ENCODE data around the gene UBE2H. TPM values are rescaled to one million over a fixed set of nuclear protein-coding genes. Genes with fewer than 3 reads are reported as not detected.
"Not testable (repeated sequence)": the region's sequence is repeated elsewhere in the genome, so short reads cannot be mapped to it uniquely, and the experiment has no call there.

Gene UBE2H
- total RNA-seq, 2 donors from 2014 or later, result 53.2 to 60.9 TPM

- ATAC-seq (replicated peaks in 1 of 2), result no peak
- Mint-ChIP-seq H3K9me3 (no peaks in the 10 kb centered on the region), H3K27ac (peak overlapping the region; percentile 62)
Observed at GRCh38 chr7:129853661-129854268, 99.0 kb downstream of the UBE2H start.

GRCh38 chr7:129851809-129852208, 101.0 kb downstream of the UBE2H start:
- Mint-ChIP-seq H3K4me1 (ENCODE audit: low read depth) (peaks cover 47% of the 10 kb centered on the region), H3K27me3 (ENCODE audit: low read depth) (no peaks in the 10 kb centered on the region), H3K4me3 (no peak overlapping the region), H3K27ac (no peak overlapping the region), H3K9me3 (no peaks in the 10 kb centered on the region), H3K36me3 (ENCODE audit: insufficient read depth in 2 of 2) (peaks cover 0 to 2% of the 10 kb centered on the region in 2 donors)
- DNase-seq (no peak), ATAC-seq (replicated peaks in 1 of 2) (no peak)

More at GRCh38 chr7:129853661-129854268, 99.0 kb downstream of the UBE2H start:
- peaks cover 35% of the 10 kb centered on the region for H3K4me1 Mint-ChIP-seq (ENCODE audit: low read depth)
- H3K4me3 Mint-ChIP-seq, result no peak overlapping the region
- no peak for DNase-seq
- peaks cover 0 to 2% of the 10 kb centered on the region in 2 donors for H3K36me3 Mint-ChIP-seq (ENCODE audit: insufficient read depth in 2 of 2)
- no peaks in the 10 kb centered on the region for H3K27me3 Mint-ChIP-seq (ENCODE audit: low read depth)

GRCh38 chr7:129851174-129851573, 101.6 kb downstream of the UBE2H start:
- DNase-seq (no peak), ATAC-seq (replicated peaks in 1 of 2) (no peak)
- no peaks in the 10 kb centered on the region for H3K36me3 Mint-ChIP-seq (ENCODE audit: insufficient read depth in 2 of 2)
- H3K4me1 Mint-ChIP-seq (ENCODE audit: low read depth), result peaks cover 49% of the 10 kb centered on the region
- no peak overlapping the region for H3K27ac Mint-ChIP-seq
- no peak overlapping the region for H3K4me3 Mint-ChIP-seq
- no peaks in the 10 kb centered on the region for H3K9me3 Mint-ChIP-seq
- H3K27me3 Mint-ChIP-seq (ENCODE audit: low read depth), result no peaks in the 10 kb centered on the region

GRCh38 chr7:129848436-129848835, 104.3 kb downstream of the UBE2H start:
- Mint-ChIP-seq H3K36me3 (ENCODE audit: insufficient read depth in 2 of 2) (no peaks in the 10 kb centered on the region), H3K9me3 (no peaks in the 10 kb centered on the region), H3K4me3 (no peak overlapping the region), H3K4me1 (ENCODE audit: low read depth) (peaks cover 52% of the 10 kb centered on the region), H3K27ac (no peak overlapping the region), H3K27me3 (ENCODE audit: low read depth) (no peaks in the 10 kb centered on the region)
- ATAC-seq (replicated peaks in 1 of 2), result no peak
- DNase-seq, result no peak

GRCh38 chr7:129845972-129846327, 106.8 kb downstream of the UBE2H start:
- no peaks in the 10 kb centered on the region for H3K36me3 Mint-ChIP-seq (ENCODE audit: insufficient read depth in 2 of 2)
- ATAC-seq (replicated peaks in 1 of 2) (no peak), DNase-seq (no peak)
- peak overlapping the region in 1 of 2 donors; percentile 13 for H3K4me3 Mint-ChIP-seq
- H3K27me3 Mint-ChIP-seq (ENCODE audit: low read depth), result no peaks in the 10 kb centered on the region
- H3K4me1 Mint-ChIP-seq (ENCODE audit: low read depth), result peaks cover 59% of the 10 kb centered on the region
- no peaks in the 10 kb centered on the region for H3K9me3 Mint-ChIP-seq
- no peak overlapping the region for H3K27ac Mint-ChIP-seq

GRCh38 chr7:129845178-129845971, 107.4 kb downstream of the UBE2H start:
- ATAC-seq (replicated peaks in 1 of 2) (no peak), DNase-seq (no peak)
- Mint-ChIP-seq H3K4me3 (peak overlapping the region in 1 of 2 donors; percentile 13), H3K9me3 (no peaks in the 10 kb centered on the region), H3K27me3 (ENCODE audit: low read depth) (no peaks in the 10 kb centered on the region), H3K4me1 (ENCODE audit: low read depth) (peaks cover 62% of the 10 kb centered on the region), H3K27ac (no peak overlapping the region), H3K36me3 (ENCODE audit: insufficient read depth in 2 of 2) (no peaks in the 10 kb centered on the region)

GRCh38 chr7:129843978-129844840, 108.6 kb downstream of the UBE2H start:
- DNase-seq (peak in 1 of 2 donors; percentile 21), ATAC-seq (replicated peaks in 1 of 2) (peak in 1 of 2 donors; percentile 50)
- H3K9me3 Mint-ChIP-seq, result no peaks in the 10 kb centered on the region
- peak overlapping the region; percentile 39 to 47 for H3K4me3 Mint-ChIP-seq
- H3K4me1 Mint-ChIP-seq (ENCODE audit: low read depth), result peaks cover 62% of the 10 kb centered on the region
- H3K36me3 Mint-ChIP-seq (ENCODE audit: insufficient read depth in 2 of 2), result no peaks in the 10 kb centered on the region
- no peaks in the 10 kb centered on the region for H3K27me3 Mint-ChIP-seq (ENCODE audit: low read depth)
- H3K27ac Mint-ChIP-seq, result peak overlapping the region; percentile 17

- ATAC-seq (replicated peaks in 1 of 2) (no peak), DNase-seq (no peak)
- Mint-ChIP-seq H3K27me3 (ENCODE audit: low read depth) (no peaks in the 10 kb centered on the region), H3K27ac (peak overlapping the region; percentile 17), H3K9me3 (no peaks in the 10 kb centered on the region), H3K36me3 (ENCODE audit: insufficient read depth in 2 of 2) (no peaks in the 10 kb centered on the region), H3K4me1 (ENCODE audit: low read depth) (peaks cover 62% of the 10 kb centered on the region), H3K4me3 (no peak overlapping the region)
Observed at GRCh38 chr7:129843365-129843898, 109.3 kb downstream of the UBE2H start.

- H3K36me3 Mint-ChIP-seq (ENCODE audit: insufficient read depth in 2 of 2), result no peaks in the 10 kb centered on the region
- H3K27ac Mint-ChIP-seq, result peak overlapping the region; percentile 80
- H3K4me3 Mint-ChIP-seq, result no peak overlapping the region
- H3K9me3 Mint-ChIP-seq, result no peaks in the 10 kb centered on the region
- DNase-seq, result no peak
- peak; percentile 74 to 82 for ATAC-seq (replicated peaks in 1 of 2)
- no peaks in the 10 kb centered on the region for H3K27me3 Mint-ChIP-seq (ENCODE audit: low read depth)
- H3K4me1 Mint-ChIP-seq (ENCODE audit: low read depth), result peaks cover 47% of the 10 kb centered on the region
Observed at GRCh38 chr7:129841465-129841864, 111.3 kb downstream of the UBE2H start.

- ATAC-seq (replicated peaks in 1 of 2), result peak in 1 of 2 donors; percentile 29
- Mint-ChIP-seq H3K4me1 (ENCODE audit: low read depth) (peaks cover 42% of the 10 kb centered on the region), H3K4me3 (no peak overlapping the region), H3K9me3 (no peaks in the 10 kb centered on the region), H3K36me3 (ENCODE audit: insufficient read depth in 2 of 2) (no peaks in the 10 kb centered on the region), H3K27me3 (ENCODE audit: low read depth) (no peaks in the 10 kb centered on the region), H3K27ac (peak overlapping the region; percentile 64)
- DNase-seq, result no peak
Observed at GRCh38 chr7:129840757-129841156, 112.0 kb downstream of the UBE2H start.

- Mint-ChIP-seq H3K9me3 (no peaks in the 10 kb centered on the region), H3K4me3 (no peak overlapping the region), H3K36me3 (ENCODE audit: insufficient read depth in 2 of 2) (no peaks in the 10 kb centered on the region), H3K27me3 (ENCODE audit: low read depth) (no peaks in the 10 kb centered on the region), H3K4me1 (ENCODE audit: low read depth) (peaks cover 13% of the 10 kb centered on the region), H3K27ac (no peak overlapping the region)
- DNase-seq (no peak), ATAC-seq (replicated peaks in 1 of 2) (no peak)
Observed at GRCh38 chr7:129836983-129837382, 115.8 kb downstream of the UBE2H start.

GRCh38 chr7:129835569-129835968, 117.2 kb downstream of the UBE2H start:
- Mint-ChIP-seq H3K9me3 (no peaks in the 10 kb centered on the region), H3K4me3 (no peak overlapping the region), H3K4me1 (ENCODE audit: low read depth) (no peaks in the 10 kb centered on the region), H3K27me3 (ENCODE audit: low read depth) (no peaks in the 10 kb centered on the region), H3K36me3 (ENCODE audit: insufficient read depth in 2 of 2) (no peaks in the 10 kb centered on the region), H3K27ac (no peak overlapping the region)
- no peak for ATAC-seq (replicated peaks in 1 of 2)
- no peak for DNase-seq

- not testable (repeated sequence) for H3K27me3 Mint-ChIP-seq (ENCODE audit: low read depth); ATAC-seq (replicated peaks in 1 of 2); DNase-seq; H3K4me3 Mint-ChIP-seq; H3K36me3 Mint-ChIP-seq (ENCODE audit: insufficient read depth in 2 of 2); H3K27ac Mint-ChIP-seq; H3K9me3 Mint-ChIP-seq
- H3K4me1 Mint-ChIP-seq (ENCODE audit: low read depth), result peaks cover 13% of the 10 kb centered on the region
Observed at GRCh38 chr7:129833353-129833752, 119.4 kb downstream of the UBE2H start.

Data from activated T-cell treated with anti-CD3 and anti-CD28 coated beads, Interleukin-2, amount 50 U/mL, for 72 hours (primary cell).